Fibroblast of lung (primary cell): ENCODE data around the gene MIOS. TPM values are rescaled to one million over a fixed set of nuclear protein-coding genes. Genes with fewer than 3 reads are reported as not detected.

Experiments
- DNase-seq, 2 donors: peaks; one replicate each; pipeline versions ENCODE4 v3.0.0 to v3.0.0-alpha.2; 2010; ENCODE audit warnings: low read depth in 2 of 2
- H2AFZ ChIP-seq: 2 replicates; pipeline ENCODE4 v1.5.1; 2012; ENCODE audit warnings: low read length, control low read depth, inconsistent platforms
- H3K27ac ChIP-seq: 2 replicates; pipeline ENCODE4 v1.5.1; 2011; ENCODE audit warnings: low read length, control low read depth; ENCODE audit not compliant: insufficient read depth
- H3K27me3 ChIP-seq: 2 replicates; pipeline ENCODE4 v1.5.1; 2011; ENCODE audit warnings: mild to moderate bottlenecking, low read length; ENCODE audit not compliant: control insufficient read depth, insufficient read depth
- H3K36me3 ChIP-seq: 2 replicates; pipeline ENCODE4 v1.5.1; 2011; ENCODE audit warnings: low read length; ENCODE audit not compliant: control insufficient read depth, insufficient read depth
- H3K4me1 ChIP-seq: 2 replicates; pipeline ENCODE4 v1.5.1; 2011; ENCODE audit warnings: low read length; ENCODE audit not compliant: control insufficient read depth, insufficient read depth; ENCODE audit errors: extremely low read depth
- H3K4me2 ChIP-seq: 2 replicates; pipeline ENCODE4 v1.5.1; 2011; ENCODE audit warnings: low read length, control low read depth; ENCODE audit not compliant: insufficient read depth; ENCODE audit errors: extremely low read depth
- H3K4me3 ChIP-seq, 4 experiments: fragments of 200-600 bp in 1 of 4; sonication (generic) in 1 of 4; replicated peaks in 1 of 4; 2 replicates each; pipeline ENCODE4 v1.5.1; 2011 to 2016; ENCODE audit warnings: low read length in 4 of 4, low read depth in 3 of 4, mild to moderate bottlenecking in 3 of 4, control low read depth in 2 of 4, inconsistent platforms in 1 of 4, mixed read lengths in 1 of 4; ENCODE audit not compliant: insufficient read depth in 1 of 4; ENCODE audit errors: control extremely low read depth in 1 of 4
- H3K79me2 ChIP-seq: 2 replicates; pipeline ENCODE4 v1.5.1; 2012; ENCODE audit warnings: mild to moderate bottlenecking, low read length, inconsistent platforms; ENCODE audit not compliant: control insufficient read depth, insufficient read depth
- H3K9ac ChIP-seq: 2 replicates; pipeline ENCODE4 v1.5.1; 2011; ENCODE audit warnings: mild to moderate bottlenecking, low read length, control low read depth; ENCODE audit not compliant: insufficient read depth
- H3K9me3 ChIP-seq: 2 replicates; pipeline ENCODE4 v1.5.1; 2012; ENCODE audit warnings: low read depth, low read length; ENCODE audit not compliant: control insufficient read depth, insufficient read depth
- H4K20me1 ChIP-seq: 2 replicates; pipeline ENCODE4 v1.5.1; 2011; ENCODE audit warnings: low read length; ENCODE audit not compliant: control insufficient read depth, insufficient read depth; ENCODE audit errors: extremely low read depth
- CTCF ChIP-seq, 2 donors: IDR thresholded peaks in 1 of 2; conservative IDR thresholded peaks in 1 of 2; 1 replicate in 1 of 2; 2 replicates in 1 of 2; pipeline ENCODE4 v1.5.1; 2011 to 2012; ENCODE audit warnings: low read length in 2 of 2, control low read depth in 1 of 2, inconsistent platforms in 1 of 2, low read depth in 1 of 2, mild to moderate bottlenecking in 1 of 2
- EZH2 ChIP-seq: IDR thresholded peaks from 2 replicates; pipeline ENCODE4 v1.5.1; 2012; ENCODE audit warnings: low read length, control low read depth, mild to moderate bottlenecking; ENCODE audit errors: missing control alignments
- polyA minus RNA-seq: library from RNA; depleted of rRNA, polyadenylated mRNA; stranded (reverse); fragments of >200 nt; gene quantifications from 2 replicates; pipeline ENCODE4 v1.2.3, GENCODE V29; 2011; ENCODE audit warnings: low replicate concordance
- polyA plus RNA-seq, 2 donors: library from polyadenylated mRNA; depleted of rRNA in 1 of 2; stranded (reverse) in 1 of 2; unstranded in 1 of 2; fragments of >200 nt; gene quantifications; 2 replicates each; pipeline ENCODE4 v1.2.1, GENCODE V29; 2011 to 2012; ENCODE audit warnings: missing spikeins in 1 of 2
- total RNA-seq: library from RNA; depleted of rRNA; stranded (reverse); fragments of >200 nt; gene quantifications from 2 replicates; pipeline ENCODE4 v1.2.1, GENCODE V29; 2014

Gene MIOS
- total RNA-seq, result 30.9 and 34.9 TPM in 2 replicates
- 15.8 and 16.4 TPM in 2 replicates for polyA plus RNA-seq
- polyA plus RNA-seq (2012), result 9.2 and 11.7 TPM in 2 replicates
- 2.7 and 12.0 TPM in 2 replicates for polyA minus RNA-seq

- peak within 1 kb of the TSS; percentile 90 for H2AFZ ChIP-seq
- H3K36me3 ChIP-seq, result no peaks in the 10 kb centered on the region
- peaks cover 2% of the 10 kb centered on the region for H3K4me1 ChIP-seq
- H3K27me3 ChIP-seq, result no peaks in the 10 kb centered on the region
- TF ChIP-seq CTCF (conservative IDR thresholded peaks at IDR 0.05 in 1 of 2, IDR thresholded peaks at IDR 0.05 in 1 of 2; ENCODE audit: low read depth in 1 of 2, low read length in 2 of 2), result no peak
- peak within 1 kb of the TSS; percentile 83 to 96 (median 88) for H3K4me3 ChIP-seq
- H3K4me2 ChIP-seq, result peak within 1 kb of the TSS; percentile 79
- no peaks in the 10 kb centered on the region for H3K9me3 ChIP-seq
- H3K27ac ChIP-seq, result peak within 1 kb of the TSS; percentile 73
- peak within 1 kb of the TSS; percentile 85 for H3K9ac ChIP-seq
- H4K20me1 ChIP-seq, result no peaks in the 10 kb centered on the region
- DNase-seq, result peak; percentile 72 to 78
- H3K79me2 ChIP-seq, result peaks cover 34% of the 10 kb centered on the region
Measured at GRCh38 chr7:7566651-7567611, at the start of gene MIOS. Gene MIOS (plus strand): TSS chr7:7566884. CDS start chr7:7572476, 5,592 bp downstream.

DNA sequence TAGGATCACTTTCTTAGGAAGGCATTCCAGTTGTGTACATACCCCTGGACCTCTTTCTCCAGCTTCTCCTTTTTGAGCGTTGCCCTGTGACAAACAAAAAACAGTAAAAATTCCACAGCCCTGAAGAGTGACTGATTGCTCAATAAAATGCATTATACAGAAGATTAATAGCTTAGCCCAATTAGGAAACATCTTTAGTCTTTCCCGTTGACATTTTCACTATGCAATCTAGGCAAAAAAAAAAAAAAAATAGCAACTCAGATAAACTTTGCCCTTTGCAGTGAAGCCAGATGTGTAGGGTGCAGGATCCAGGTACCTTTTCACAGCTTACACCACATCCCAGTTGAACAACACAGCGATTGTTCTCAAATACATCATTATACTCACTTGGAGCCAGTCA is 48.9 kb upstream of the MIOS start:
- Histone ChIP-seq H3K36me3 (no peaks in the 10 kb centered on the region), H2AFZ (no peak overlapping the region), H3K27ac (no peak overlapping the region), H4K20me1 (no peaks in the 10 kb centered on the region), H3K9ac (no peak overlapping the region), H3K4me2 (no peak overlapping the region), H3K4me3 (no peak overlapping the region), H3K79me2 (no peaks in the 10 kb centered on the region), H3K27me3 (no peaks in the 10 kb centered on the region), H3K4me1 (no peaks in the 10 kb centered on the region), H3K9me3 (no peaks in the 10 kb centered on the region)
- no peak for TF ChIP-seq EZH2
- no peak for TF ChIP-seq CTCF (conservative IDR thresholded peaks at IDR 0.05 in 1 of 2, IDR thresholded peaks at IDR 0.05 in 1 of 2; ENCODE audit: low read depth in 1 of 2, low read length in 2 of 2)
- DNase-seq, result no peak

DNA sequence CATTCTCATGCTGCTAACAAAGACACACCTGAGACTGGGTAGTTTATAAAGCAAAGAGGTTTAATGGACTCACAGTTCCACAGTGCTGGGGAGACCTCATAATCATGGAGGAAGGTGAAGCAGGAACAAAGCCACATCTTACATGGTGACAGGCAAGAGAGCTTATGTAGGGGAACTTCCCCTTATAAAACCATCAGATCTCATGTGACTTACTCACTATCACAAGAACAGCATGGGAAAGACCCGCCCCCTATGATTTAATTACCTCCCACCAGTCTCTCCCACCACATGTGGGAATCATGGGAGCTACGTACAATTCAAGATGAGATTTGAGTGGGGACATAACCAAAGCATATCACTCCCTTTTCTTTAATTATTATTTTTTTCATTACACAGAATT is 47.6 kb upstream of the MIOS start:
- no peak for DNase-seq
- Histone ChIP-seq H3K4me1 (no peaks in the 10 kb centered on the region), H2AFZ (no peak overlapping the region), H3K9ac (no peak overlapping the region), H3K27me3 (no peaks in the 10 kb centered on the region), H3K27ac (no peak overlapping the region), H4K20me1 (no peaks in the 10 kb centered on the region), H3K9me3 (no peaks in the 10 kb centered on the region), H3K4me2 (no peak overlapping the region), H3K79me2 (no peaks in the 10 kb centered on the region), H3K4me3 (no peak overlapping the region), H3K36me3 (no peaks in the 10 kb centered on the region)
- TF ChIP-seq CTCF (conservative IDR thresholded peaks at IDR 0.05 in 1 of 2, IDR thresholded peaks at IDR 0.05 in 1 of 2; ENCODE audit: low read depth in 1 of 2, low read length in 2 of 2) (no peak), EZH2 (no peak)
